Stomach (tissue), 9 donors: ENCODE measurements around the gene CCL24. TPM values are rescaled to one million over a fixed set of nuclear protein-coding genes. Genes with fewer than 3 reads are reported as not detected.
"Not testable (repeated sequence)": the region's sequence is repeated elsewhere in the genome, so short reads cannot be mapped to it uniquely, and the experiment has no call there.

Source experiments
- DNase-seq, 2 donors: peaks; one replicate each; pipeline versions ENCODE4 v3.0.0 to v3.0.0-alpha.2; 2013 to 2019
- H3K27ac ChIP-seq, 5 donors: fragments of 200-600 bp in 4 of 5; sonication (generic) in 4 of 5; one replicate each; pipeline ENCODE4 v1.5.1; 2013 to 2019; ENCODE audit warnings: mild to moderate bottlenecking in 1 of 5, moderate library complexity in 1 of 5
- H3K27me3 ChIP-seq, 3 donors: fragments of 200-600 bp; sonication (generic); one replicate each; pipeline ENCODE4 v1.5.1; 2017 to 2019; ENCODE audit warnings: mixed run types in 1 of 3
- H3K36me3 ChIP-seq, 4 donors: fragments of 200-600 bp; sonication (generic); 1 replicate in 3 of 4; 2 replicates in 1 of 4; pipeline ENCODE4 v1.5.1; 2016 to 2019
- H3K4me1 ChIP-seq, 4 donors: fragments of 200-600 bp; sonication (generic); one replicate each; pipeline ENCODE4 v1.5.1; 2016 to 2019
- H3K4me3 ChIP-seq, 4 donors: fragments of 200-600 bp; sonication (generic) in 3 of 4; one replicate each; pipeline ENCODE4 v1.5.1; 2016 to 2019; ENCODE audit warnings: mild to moderate bottlenecking in 1 of 4
- H3K9me3 ChIP-seq, 4 donors: fragments of 200-600 bp; sonication (generic); one replicate each; pipeline ENCODE4 v1.5.1; 2016 to 2019
- EP300 ChIP-seq: sonication (generic); formaldehyde crosslinking; IDR thresholded peaks from one replicate; pipeline ENCODE4 v1.6.1; 2017; ENCODE audit warnings: antibody characterized with exemption
- POLR2A ChIP-seq, 4 donors: fragments of 450-650 bp; IDR thresholded peaks; one replicate each; pipeline ENCODE4 v1.6.1; 2016; ENCODE audit warnings: antibody characterized with exemption in 4 of 4, control low read depth in 2 of 4, mild to moderate bottlenecking in 1 of 4, moderate library complexity in 1 of 4
- POLR2AphosphoS5 ChIP-seq, 3 donors: sonication (generic); formaldehyde crosslinking; IDR thresholded peaks; one replicate each; pipeline ENCODE4 v1.6.1; 2016; ENCODE audit warnings: antibody characterized with exemption in 3 of 3
- WGBS, 5 donors: extraction: QIAGEN DNeasy Blood & Tissue Kit in 3 of 5; methylation state at CpG; one replicate each; pipeline versions ENCODE4 v1.1.5 to v1.1.7; 2013 to 2018; 5-methylcytosine and 5-hydroxymethylcytosine counted together
- intact Hi-C: fragments of 100-400 bp; cut with DNase I; formaldehyde crosslinking; loops from one replicate; pipeline ENCODE4 v1.15.1; 2023; ENCODE audit warnings: low total_unique reads
- polyA plus RNA-seq, 3 donors: library from polyadenylated mRNA; stranded (reverse); fragments of 200-250 nt; gene quantifications; one replicate each; pipeline ENCODE4 v1.2.3, GENCODE V29; 2013
- total RNA-seq, 5 donors: library from RNA; depleted of rRNA; stranded (reverse); fragments of >200 nt; gene quantifications; one replicate each; pipeline versions ENCODE4 v1.1.0 to v1.2.3, GENCODE V29; 2014 to 2016
- TF ChIP-seq, protein P1 (sequence below), 7 experiments: fragments of 450-650 bp in 4 of 7; fragments of 200-600 bp in 3 of 7; sonication (generic) in 3 of 7; IDR thresholded peaks; one replicate each; pipeline ENCODE4 v1.5.1; 2016 to 2019; ENCODE audit warnings: antibody characterized with exemption in 7 of 7, control low read depth in 2 of 7, mild to moderate bottlenecking in 1 of 7
- donor health status: healthy with polysubstance abuse.
- donor health status: Bipolar disorder and iron deficiency.
- donor health status: healthy.

Gene CCL24
- total and polyA plus RNA-seq, 8 donors, result 2.1 to 9.1 (median 3.8) TPM; not detected in 4

DNA sequence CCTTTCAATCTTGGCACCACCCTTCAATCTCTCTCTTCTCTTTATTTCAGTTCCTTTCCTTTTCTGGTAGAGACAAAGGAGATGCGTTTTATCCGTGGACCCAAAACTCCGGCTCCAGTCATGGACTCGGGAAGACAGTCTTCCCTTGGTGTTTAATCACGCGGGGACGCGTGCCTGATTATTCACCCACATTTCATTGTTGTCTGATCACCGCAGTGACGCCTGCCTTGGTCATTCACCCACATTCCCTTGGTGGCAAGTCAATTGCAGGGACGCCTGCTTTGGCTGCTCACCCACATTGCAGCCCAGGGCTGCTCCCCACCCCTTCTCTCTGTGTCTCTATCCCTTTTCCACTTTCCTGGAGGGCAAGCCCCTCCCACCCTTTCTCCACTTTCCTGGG is 34.1 kb downstream of the CCL24 start:
- DNase-seq, H3K36me3 ChIP-seq, intact Hi-C loops, H3K27me3 ChIP-seq, H3K27ac ChIP-seq, H3K4me1 ChIP-seq, H3K9me3 ChIP-seq, H3K4me3 ChIP-seq: not testable (repeated sequence)
- 63 to 81% (median 77%) methylated on average over 11 of the region's 11 CpGs for whole genome bisulfite sequencing, 5 donors

DNA sequence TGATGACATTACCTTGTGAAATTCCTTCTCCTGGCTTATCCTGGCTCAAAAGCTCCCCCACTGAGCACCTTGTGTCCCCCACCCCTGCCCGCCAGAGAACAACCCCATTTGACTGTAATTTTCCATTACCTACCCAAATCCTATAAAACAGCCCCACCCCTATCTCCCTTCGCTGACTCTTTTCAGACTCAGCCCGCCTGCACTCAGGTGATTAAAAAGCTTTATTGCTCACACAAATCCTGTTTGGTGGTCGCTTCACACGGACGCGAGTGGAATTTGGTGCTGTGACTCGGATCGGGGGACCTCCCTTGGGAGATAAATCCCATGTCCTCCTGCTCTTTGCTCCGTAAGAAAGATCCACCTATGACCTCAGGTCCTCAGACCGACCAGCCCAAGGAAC is 34.6 kb downstream of the CCL24 start:
- DNase-seq, H3K4me3 ChIP-seq, H3K36me3 ChIP-seq, H3K27me3 ChIP-seq, H3K4me1 ChIP-seq, H3K9me3 ChIP-seq, H3K27ac ChIP-seq, intact Hi-C loops: not testable (repeated sequence)
- WGBS, 5 donors, result 66 to 76% (median 69%) methylated on average over 11 of the region's 11 CpGs

DNA sequence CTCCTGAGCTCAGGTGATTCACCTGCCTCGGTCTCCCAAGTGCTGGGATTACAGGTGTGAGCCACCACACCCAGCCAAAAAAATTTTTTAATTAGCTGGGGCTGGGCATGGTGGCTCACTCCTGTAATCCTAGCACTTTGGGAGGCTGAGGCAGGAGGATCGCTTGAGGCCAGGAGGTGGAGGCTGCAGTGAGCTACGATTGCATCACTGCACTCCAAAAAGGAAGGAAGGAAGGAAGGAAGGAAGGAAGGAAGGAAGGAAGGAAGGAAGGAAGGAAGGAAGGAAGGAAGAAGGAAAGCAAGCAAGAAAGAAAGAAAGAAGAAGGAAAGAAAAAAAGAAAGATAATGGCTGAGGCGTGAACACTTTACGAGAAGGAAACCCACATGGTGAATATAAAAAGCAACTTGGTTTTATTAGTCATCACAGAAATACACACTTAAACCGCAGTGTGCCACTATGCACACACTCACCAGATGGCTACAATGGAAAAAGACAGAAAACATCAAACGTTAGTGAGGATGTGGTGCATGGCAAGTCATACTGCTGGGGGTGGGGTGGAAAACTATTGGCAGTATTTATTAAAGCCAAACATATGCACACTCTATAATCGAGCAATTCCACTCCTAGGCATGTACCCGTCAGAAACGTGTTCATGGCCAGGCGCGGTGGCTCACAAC is 37.2 kb downstream of the CCL24 start:
- H3K4me1 ChIP-seq, result no peaks in the 10 kb centered on the region
- intact Hi-C loops, result no loop called here
- no peak overlapping the region for H3K4me3 ChIP-seq
- no peaks in the 10 kb centered on the region for H3K9me3 ChIP-seq
- TF ChIP-seq POLR2AphosphoS5 (IDR thresholded peaks at IDR 0.05) (no peak), EP300 (no peak), POLR2A (IDR thresholded peaks at IDR 0.05) (no peak)
- TF ChIP-seq, protein P1, sequence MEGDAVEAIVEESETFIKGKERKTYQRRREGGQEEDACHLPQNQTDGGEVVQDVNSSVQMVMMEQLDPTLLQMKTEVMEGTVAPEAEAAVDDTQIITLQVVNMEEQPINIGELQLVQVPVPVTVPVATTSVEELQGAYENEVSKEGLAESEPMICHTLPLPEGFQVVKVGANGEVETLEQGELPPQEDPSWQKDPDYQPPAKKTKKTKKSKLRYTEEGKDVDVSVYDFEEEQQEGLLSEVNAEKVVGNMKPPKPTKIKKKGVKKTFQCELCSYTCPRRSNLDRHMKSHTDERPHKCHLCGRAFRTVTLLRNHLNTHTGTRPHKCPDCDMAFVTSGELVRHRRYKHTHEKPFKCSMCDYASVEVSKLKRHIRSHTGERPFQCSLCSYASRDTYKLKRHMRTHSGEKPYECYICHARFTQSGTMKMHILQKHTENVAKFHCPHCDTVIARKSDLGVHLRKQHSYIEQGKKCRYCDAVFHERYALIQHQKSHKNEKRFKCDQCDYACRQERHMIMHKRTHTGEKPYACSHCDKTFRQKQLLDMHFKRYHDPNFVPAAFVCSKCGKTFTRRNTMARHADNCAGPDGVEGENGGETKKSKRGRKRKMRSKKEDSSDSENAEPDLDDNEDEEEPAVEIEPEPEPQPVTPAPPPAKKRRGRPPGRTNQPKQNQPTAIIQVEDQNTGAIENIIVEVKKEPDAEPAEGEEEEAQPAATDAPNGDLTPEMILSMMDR (IDR thresholded peaks at IDR 0.05), result no peak
- H3K27ac ChIP-seq, result no peak overlapping the region
- H3K27me3 ChIP-seq, result peaks cover 0 to 5% (median 0%) of the 10 kb centered on the region in 3 donors
- H3K36me3 ChIP-seq, result no peaks in the 10 kb centered on the region
- no peak for DNase-seq
- WGBS, 5 donors, result 65 to 75% (median 70%) methylated on average over 12 of the region's 12 CpGs

DNA sequence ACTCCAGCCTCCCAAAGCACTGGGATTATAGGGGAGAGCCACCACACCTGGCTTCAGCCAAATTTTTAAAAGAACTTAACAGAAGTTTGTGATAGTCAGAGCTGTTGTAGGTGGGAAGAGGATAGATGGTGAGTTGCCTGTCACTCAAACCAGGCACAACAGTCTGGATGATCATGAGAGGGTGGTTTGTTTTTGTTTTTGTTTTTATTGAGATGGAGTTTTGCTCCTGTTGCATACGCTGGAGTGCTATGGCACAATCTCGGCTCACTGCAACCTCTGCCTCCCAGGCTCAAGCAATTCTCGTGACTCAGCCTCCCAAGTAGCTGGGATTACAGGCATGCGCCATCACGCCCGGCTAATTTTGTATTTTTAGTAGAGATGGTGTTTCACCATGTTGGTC is 39.6 kb downstream of the CCL24 start:
- H3K27ac ChIP-seq, DNase-seq, H3K36me3 ChIP-seq, H3K4me1 ChIP-seq, H3K27me3 ChIP-seq, H3K9me3 ChIP-seq, intact Hi-C loops, H3K4me3 ChIP-seq: not testable (repeated sequence)
- WGBS, 5 donors, result 84 to 95% (median 92%) methylated on average over 6 of the region's 6 CpGs

DNA sequence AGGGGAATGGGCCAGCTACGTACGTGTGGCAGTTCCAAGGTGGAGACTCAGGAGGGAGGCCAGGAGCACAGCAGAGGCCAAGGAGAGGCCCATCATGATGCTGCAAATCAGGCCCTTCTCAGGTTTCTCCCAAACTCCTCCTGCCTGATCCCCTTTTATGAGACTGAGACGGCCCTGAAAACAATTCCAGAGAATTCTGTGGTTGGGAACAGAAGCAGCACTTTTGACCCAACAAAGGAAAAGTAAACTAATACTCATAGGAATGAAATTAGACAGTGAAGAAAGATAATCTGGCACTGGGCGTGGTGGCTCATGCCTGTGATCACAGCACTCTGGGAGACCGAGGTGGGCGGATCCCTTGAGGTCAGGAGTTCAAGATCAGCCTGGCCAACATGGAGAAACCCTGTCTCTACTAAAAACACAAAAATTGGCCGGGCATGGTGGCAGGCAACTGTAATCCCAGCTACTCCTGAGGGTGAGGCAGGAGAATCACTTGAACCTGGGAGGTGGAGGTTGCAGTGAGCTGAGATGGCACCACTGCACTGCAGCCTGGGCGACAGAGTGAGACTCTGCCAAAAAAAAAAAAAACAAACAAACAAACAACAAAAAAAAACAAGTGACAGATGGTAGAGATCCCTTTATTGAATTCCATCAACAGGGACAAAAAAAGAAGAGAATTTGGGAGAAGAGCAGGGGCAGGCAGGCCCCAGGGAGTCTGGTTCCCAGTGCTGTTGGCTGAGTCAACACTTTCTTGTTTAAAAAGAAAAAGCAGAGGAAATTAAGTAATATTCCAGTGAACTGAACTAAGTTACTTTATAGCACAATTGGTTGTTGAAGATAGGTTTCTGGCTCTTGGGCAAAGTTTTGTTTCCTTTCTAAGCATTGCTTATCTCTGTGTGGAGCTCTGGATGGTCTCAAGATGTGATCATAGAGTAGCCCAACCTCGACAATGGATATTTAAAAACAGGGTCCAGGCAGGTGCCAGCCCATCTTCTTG is 41.2 kb downstream of the CCL24 start, which contains the start of gene CCL26:
CCL26 (minus strand) TSS at position 131 of the 997 bp plus-strand sequence; CDS start at position 96, 35 bp downstream.
- TF ChIP-seq EP300, result no peak
- TF ChIP-seq POLR2A (IDR thresholded peaks at IDR 0.05), result no peak
- TF ChIP-seq POLR2AphosphoS5 (IDR thresholded peaks at IDR 0.05), result no peak

DNA sequence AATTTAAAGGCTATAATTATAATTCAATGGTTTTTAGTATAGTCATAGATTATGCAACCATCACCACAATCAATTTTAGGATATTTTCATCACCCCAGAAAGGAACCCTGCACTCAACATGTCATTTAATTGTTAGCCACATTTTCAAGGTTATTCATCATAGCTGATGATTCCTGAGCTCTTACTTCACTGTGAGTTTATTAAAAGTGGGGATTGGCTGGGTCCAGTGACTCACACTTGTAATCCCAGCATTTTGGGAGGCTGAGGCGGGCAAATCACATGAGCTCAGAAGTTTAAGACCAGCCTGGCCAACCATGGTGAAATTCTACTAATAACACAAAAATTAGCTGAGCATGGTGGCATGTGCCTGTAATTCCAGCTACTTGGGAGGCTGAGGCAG is 42.4 kb downstream of the CCL24 start:
- no peaks in the 10 kb centered on the region for H3K9me3 ChIP-seq
- H3K27ac ChIP-seq, result peak overlapping the region in 1 of 5 donors; percentile 61
- no peaks in the 10 kb centered on the region for H3K36me3 ChIP-seq
- intact Hi-C loops, result no loop called here
- no peak for DNase-seq
- H3K27me3 ChIP-seq, result no peaks in the 10 kb centered on the region
- TF ChIP-seq EP300 (no peak), POLR2A (IDR thresholded peaks at IDR 0.05) (no peak), POLR2AphosphoS5 (IDR thresholded peaks at IDR 0.05) (no peak)
- TF ChIP-seq, protein P1 (IDR thresholded peaks at IDR 0.05), result no peak
- H3K4me1 ChIP-seq, result no peaks in the 10 kb centered on the region
- 69 to 100% (median 93%) methylated on average over 1 of the region's 1 CpG for WGBS, 5 donors
- no peak overlapping the region for H3K4me3 ChIP-seq

More for the DNA sequence above, 41.2 kb downstream of the CCL24 start, which contains the start of gene CCL26:
- Histone ChIP-seq H3K27me3 (no peaks in the 10 kb centered on the region), H3K4me1 (no peaks in the 10 kb centered on the region), H3K27ac (peak within 1 kb of the TSS in 3 of 5 donors; percentile 26 to 61 (median 59)), H3K9me3 (no peaks in the 10 kb centered on the region), H3K36me3 (no peaks in the 10 kb centered on the region), H3K4me3 (no peak within 1 kb of the TSS)
- 50 to 54% (median 54%) methylated on average over 9 of the region's 9 CpGs for WGBS, 5 donors
- intact Hi-C loops, result no loop called here
- DNase-seq, result peak in 1 of 2 donors; percentile 26
